Measurements from ENCODE around the gene SLC49A3. TPM values are rescaled to one million over a fixed set of nuclear protein-coding genes. Genes with fewer than 3 reads are reported as not detected.
"Not testable (repeated sequence)": the region's sequence is repeated elsewhere in the genome, so short reads cannot be mapped to it uniquely, and the experiment has no call there.

Gene SLC49A3
- total and polyA plus RNA-seq, 2 of the 4 experiments (the other 2 are of a cell fraction): under 0.01 to 0.32 TPM

DNA sequence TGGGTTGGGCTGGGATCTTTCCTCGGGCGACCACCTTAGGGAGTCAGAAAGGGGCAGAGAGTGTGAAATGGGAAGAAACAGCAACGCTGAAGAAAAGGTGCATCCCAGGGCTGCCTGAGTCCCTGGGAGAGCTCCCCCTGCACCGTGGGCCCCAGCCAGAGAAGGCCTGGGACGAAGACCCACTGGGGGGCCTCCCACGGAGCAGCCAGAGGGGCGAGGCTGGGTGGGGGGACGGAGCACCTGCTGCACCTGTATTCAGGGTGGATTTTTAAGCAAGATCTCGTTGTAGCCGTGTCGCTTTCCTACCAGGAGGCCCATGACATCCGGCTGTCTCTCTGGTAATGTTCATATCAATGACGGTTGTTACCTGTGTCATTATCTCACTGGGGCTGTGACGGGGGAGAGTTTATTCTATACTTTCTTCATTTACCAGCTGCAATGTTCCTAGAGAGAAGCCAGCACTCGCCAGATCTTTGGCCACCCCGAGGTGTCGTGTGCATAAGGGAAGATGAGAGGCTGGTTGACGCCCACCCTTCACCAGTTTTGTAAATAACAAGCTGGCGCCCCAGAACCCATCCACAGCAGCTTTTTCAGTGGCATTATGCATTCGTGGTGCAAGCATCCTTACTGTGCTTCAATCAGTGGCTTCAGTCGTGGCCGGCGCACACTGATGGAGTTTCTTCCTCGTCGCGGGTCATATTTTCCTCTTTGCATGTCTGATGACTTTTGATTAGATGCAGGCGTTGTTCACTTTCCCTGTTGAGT, 11.0 kb upstream of the SLC49A3 start (continued):
- TF ChIP-seq FOS (IDR thresholded peaks at IDR 0.05; ENCODE audit: low read depth, low read length): no peak

- WGBS, 2 experiments (ENCODE audit: extremely low coverage in 2 of 2, insufficient read length in 1 of 2): 82% methylated on average over 6 of the region's 12 CpGs; no CpG with 5 or more reads in 1 of the 2 experiments
- H2BK5ac ChIP-seq (ENCODE audit: low read depth, low read length, poor library complexity, severe bottlenecking); H3K56ac ChIP-seq (ENCODE audit: extremely low read depth, insufficient read depth, low read length); H3K9me1 ChIP-seq (ENCODE audit: insufficient read depth, low read length); H3K4ac ChIP-seq (ENCODE audit: low read depth, low read length); H2BK15ac ChIP-seq (ENCODE audit: low read depth, low read length); H3K4me2 ChIP-seq (ENCODE audit: low read depth, low read length); H3K9me3 ChIP-seq (ENCODE audit: control insufficient read depth, insufficient read depth, low read length); H3K36me3 ChIP-seq (ENCODE audit: control insufficient read depth, insufficient read depth, low read length); H2BK20ac ChIP-seq (ENCODE audit: low read depth, low read length); BruUV-seq (replicated peaks); H4K5ac ChIP-seq (ENCODE audit: low read depth, low read length); H4K91ac ChIP-seq (ENCODE audit: insufficient read depth, low read depth, low read length); H2AFZ ChIP-seq (replicated peaks; ENCODE audit: low read length, poor library complexity); H3K27ac ChIP-seq (ENCODE audit: insufficient read depth, low read length); H3K14ac ChIP-seq (replicated peaks; ENCODE audit: low read depth, low read length); H3K4me1 ChIP-seq (ENCODE audit: control insufficient read depth, insufficient read depth, low read length); DNase-seq; H4K20me1 ChIP-seq (ENCODE audit: insufficient read depth, low read length); dilution Hi-C loops (cut with HindIII; ENCODE audit: low sequenced_read_pairs, unreplicated experiment); H2AK9ac ChIP-seq (replicated peaks; ENCODE audit: low read depth, low read length, poor library complexity); H3K4me3 ChIP-seq (ENCODE audit: insufficient read depth, low read depth, low read length); H4K8ac ChIP-seq (ENCODE audit: low read depth in 2 of 2, low read length in 2 of 2); CTCF ChIA-PET; in situ Hi-C loops (cut with MboI; ENCODE audit: low sequenced_read_pairs); H3K9ac ChIP-seq (ENCODE audit: low read depth, low read length); H3K23ac ChIP-seq (ENCODE audit: low read depth, low read length); H3K79me1 ChIP-seq (ENCODE audit: low read depth in 1 of 2, low read length in 2 of 2); H2AK5ac ChIP-seq (ENCODE audit: low read depth, low read length); H2BK120ac ChIP-seq (ENCODE audit: low read depth, low read length); POLR2A ChIA-PET (ENCODE audit: unreplicated experiment); ATAC-seq (ENCODE audit: low read depth); H3K18ac ChIP-seq (ENCODE audit: low read depth, low read length); intact Hi-C loops (cut with micrococcal nuclease): not testable (repeated sequence)
- H3K27me3 ChIP-seq (ENCODE audit: control insufficient read depth, insufficient read depth, low read length): peaks cover 18% of the 10 kb centered on the region
Observed at GRCh38 chr4:694341-694940, 5.5 kb upstream of the SLC49A3 start.
